Activated B cell treated with CpG ODN at 0.5 μM for 24 hours (primary cell): ENCODE data around the gene PDGFD. TPM values are rescaled to one million over a fixed set of nuclear protein-coding genes. Genes with fewer than 3 reads are reported as not detected.

Experiments used
- ATAC-seq: fragments of 200-7000 bp; cut with Tn5 transposase; one replicate; pipeline ENCODE4 v1.10.0; 2021; ENCODE audit warnings: low read depth, mild to moderate bottlenecking, moderate library complexity
- CTCF ChIA-PET: fragments of 350-600 bp; sonication (Branson Sonifier 250); formaldehyde crosslinking; loops from one replicate; lab custom pipeline; 2021; ENCODE audit warnings: antibody characterized with exemption; lab: Charles Lee
- POLR2A ChIA-PET: fragments of 350-600 bp; sonication (Branson Sonifier 250); formaldehyde crosslinking; loops from one replicate; lab custom pipeline; 2021; ENCODE audit warnings: antibody characterized with exemption; lab: Charles Lee
- DNase-seq: peaks from one replicate; pipeline ENCODE4 v3.0.0; 2022
- H3K27ac Mint-ChIP-seq: one replicate; pipeline ENCODE4 v1.8.0; 2020; ENCODE audit warnings: mixed read lengths
- H3K27me3 Mint-ChIP-seq: one replicate; pipeline ENCODE4 v1.8.0; 2021; ENCODE audit warnings: mixed read lengths
- H3K36me3 Mint-ChIP-seq: one replicate; pipeline ENCODE4 v1.8.0; 2021; ENCODE audit warnings: low read depth, mixed read lengths
- H3K4me1 Mint-ChIP-seq: one replicate; pipeline ENCODE4 v1.8.0; 2021; ENCODE audit warnings: mixed read lengths
- H3K4me3 Mint-ChIP-seq: one replicate; pipeline ENCODE4 v1.8.0; 2020; ENCODE audit warnings: mild to moderate bottlenecking, mixed read lengths
- H3K9me3 Mint-ChIP-seq: one replicate; pipeline ENCODE4 v1.8.0; 2020; ENCODE audit warnings: mixed read lengths
- CTCF ChIP-seq: fragments of 200-600 bp; IDR thresholded peaks from one replicate; pipeline ENCODE4 v1.8.0; 2022; ENCODE audit warnings: antibody characterized with exemption, mild to moderate bottlenecking
- intact Hi-C: fragments of 100-400 bp; cut with micrococcal nuclease; formaldehyde crosslinking; loops from one replicate; pipeline ENCODE4 v1.15.1; 2024
- total RNA-seq: library from RNA; stranded (reverse); gene quantifications from 2 replicates; pipeline ENCODE4 v1.2.3, GENCODE V29; 2022

The PDGFD gene
- total RNA-seq, 1 donor from 2014 or later, result 0.53 TPM

- intact Hi-C loops, result no loop called here
- no peak for DNase-seq
- no peak overlapping the region for H3K27ac Mint-ChIP-seq
- H3K4me3 Mint-ChIP-seq, result no peak overlapping the region
- no peak for TF ChIP-seq CTCF
- H3K4me1 Mint-ChIP-seq, result no peaks in the 10 kb centered on the region
- H3K27me3 Mint-ChIP-seq, result no peaks in the 10 kb centered on the region
- POLR2A ChIA-PET, result no interaction called here
- CTCF ChIA-PET, result no interaction called here
- no peaks in the 10 kb centered on the region for H3K36me3 Mint-ChIP-seq
- ATAC-seq, result no peak
- H3K9me3 Mint-ChIP-seq, result no peaks in the 10 kb centered on the region
Observed at GRCh38 chr11:103948187-103948763, 215.7 kb downstream of the PDGFD start.

GRCh38 chr11:103947546-103947919, 216.4 kb downstream of the PDGFD start:
- Mint-ChIP-seq H3K4me1 (no peaks in the 10 kb centered on the region), H3K9me3 (no peaks in the 10 kb centered on the region), H3K36me3 (no peaks in the 10 kb centered on the region), H3K27ac (no peak overlapping the region), H3K4me3 (no peak overlapping the region), H3K27me3 (no peaks in the 10 kb centered on the region)
- ATAC-seq (no peak), DNase-seq (no peak)
- ChIA-PET CTCF (no interaction called here), POLR2A (no interaction called here)
- intact Hi-C loops, result no loop called here
- no peak for TF ChIP-seq CTCF

GRCh38 chr11:103946793-103947545, 217.0 kb downstream of the PDGFD start:
- POLR2A ChIA-PET, result no interaction called here
- CTCF ChIA-PET, result no interaction called here
- Mint-ChIP-seq H3K4me1 (no peaks in the 10 kb centered on the region), H3K27me3 (no peaks in the 10 kb centered on the region), H3K4me3 (no peak overlapping the region), H3K36me3 (no peaks in the 10 kb centered on the region), H3K27ac (no peak overlapping the region), H3K9me3 (no peaks in the 10 kb centered on the region)
- TF ChIP-seq CTCF, result no peak
- intact Hi-C loops, result no loop called here
- no peak for DNase-seq
- no peak for ATAC-seq

GRCh38 chr11:103944251-103944940, 219.6 kb downstream of the PDGFD start:
- POLR2A ChIA-PET, result no interaction called here
- intact Hi-C loops, result no loop called here

More at GRCh38 chr11:103944251-103944940, 219.6 kb downstream of the PDGFD start:
- no peak overlapping the region for H3K27ac Mint-ChIP-seq
- DNase-seq, result no peak
- CTCF ChIA-PET, result no interaction called here
- H3K4me3 Mint-ChIP-seq, result no peak overlapping the region
- no peaks in the 10 kb centered on the region for H3K27me3 Mint-ChIP-seq
- H3K4me1 Mint-ChIP-seq, result no peaks in the 10 kb centered on the region
- no peaks in the 10 kb centered on the region for H3K9me3 Mint-ChIP-seq
- no peaks in the 10 kb centered on the region for H3K36me3 Mint-ChIP-seq
- no peak for ATAC-seq
- TF ChIP-seq CTCF, result no peak
